ENCODE results near the gene TMEM170A. TPM values are rescaled to one million over a fixed set of nuclear protein-coding genes. Genes with fewer than 3 reads are reported as not detected.

TMEM170A gene
- total RNA-seq, 1 experiment from 2014 or later, result 46.8 TPM

DNA sequence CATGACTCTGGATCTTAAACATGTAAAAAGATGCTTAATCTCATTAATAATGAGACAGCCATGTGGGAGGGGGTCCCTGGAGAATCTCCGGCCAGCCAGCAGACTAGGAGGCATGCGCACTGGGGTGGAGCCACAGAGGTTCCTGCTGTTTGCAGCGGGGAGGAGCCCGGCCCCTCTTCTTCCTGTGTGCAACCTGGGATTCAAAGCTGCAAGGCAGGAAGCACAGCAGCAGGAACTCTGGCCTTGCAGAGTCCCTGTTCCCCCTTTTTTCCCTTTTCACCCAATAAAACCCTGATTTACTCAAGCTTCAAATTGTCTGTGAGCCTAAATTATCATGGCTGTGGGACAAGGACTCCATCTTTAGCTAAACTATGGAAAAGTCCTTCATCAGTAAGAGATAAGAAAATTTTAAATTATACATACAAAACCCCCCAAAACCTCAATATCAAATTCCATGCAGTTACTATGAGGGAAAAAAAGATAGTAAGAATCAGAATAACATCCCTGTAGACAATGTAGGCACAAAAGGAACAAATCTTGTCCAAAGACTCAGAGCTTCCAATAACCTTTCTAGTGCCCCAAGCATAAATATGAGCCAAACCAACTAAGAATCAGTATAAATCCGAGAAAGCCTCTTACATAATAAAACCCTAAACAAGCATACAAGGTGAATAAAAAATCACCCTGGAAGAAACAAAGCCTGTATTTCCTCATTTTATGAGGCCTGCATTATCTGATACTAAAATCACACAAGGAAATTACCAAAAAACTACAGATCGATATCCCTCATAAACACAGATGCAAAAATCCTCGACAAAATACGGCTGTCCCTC, 43.3 kb downstream of the TMEM170A start:
- Histone ChIP-seq H3K9me3 (ENCODE audit: control insufficient read depth, low read depth, low read length) (no peaks in the 10 kb centered on the region), H3K27me3 (ENCODE audit: insufficient read depth, low read length) (no peaks in the 10 kb centered on the region), H2BK15ac (ENCODE audit: low read depth, low read length) (no peak overlapping the region), H3K4me1 (ENCODE audit: insufficient read depth, low read length) (no peaks in the 10 kb centered on the region; the same call in 1 of the 2 replicates), H2BK120ac (ENCODE audit: low read depth, low read length, poor library complexity, severe bottlenecking) (no peak overlapping the region), H4K20me1 (ENCODE audit: control insufficient read depth, insufficient read depth, insufficient read length) (no peaks in the 10 kb centered on the region), H4K5ac (ENCODE audit: insufficient read length, low read depth, low read length) (no peak overlapping the region), H4K8ac (replicated peaks; ENCODE audit: insufficient read length, low read depth, low read length) (no peak overlapping the region), H2AK5ac (ENCODE audit: insufficient read length, low read length) (no peak overlapping the region), H3K79me1 (ENCODE audit: insufficient read depth, low read depth, low read length, poor library complexity, severe bottlenecking) (peaks cover 9% of the 10 kb centered on the region), H3K4me2 (ENCODE audit: insufficient read depth, insufficient read length, low read length) (peak overlapping the region; percentile 23), H2BK5ac (ENCODE audit: insufficient read length, low read length) (no peak overlapping the region), H3K27ac (ENCODE audit: insufficient read length, low read depth, low read length) (peak overlapping the region; percentile 33), H3T11ph (ENCODE audit: low read length) (no peak overlapping the region), H3K18ac (ENCODE audit: insufficient read length, low read depth, low read length) (no peak overlapping the region), H3K56ac (ENCODE audit: insufficient read length, low read depth, low read length) (no peak overlapping the region), H2BK12ac (ENCODE audit: insufficient read length, low read depth, low read length) (no peak overlapping the region), H3K79me2 (ENCODE audit: insufficient read depth, low read length) (peaks cover 17% of the 10 kb centered on the region; the same call in 1 of the 2 replicates), H3K23me2 (ENCODE audit: insufficient read length, low read depth, low read length, poor library complexity, severe bottlenecking) (no peaks in the 10 kb centered on the region), H3K9ac (ENCODE audit: extremely low read depth, insufficient read length, low read length) (no peak overlapping the region), H3K14ac (ENCODE audit: insufficient read depth, low read length) (no peak overlapping the region), H3K4ac (ENCODE audit: low read depth, low read length) (no peak overlapping the region), H4K91ac (ENCODE audit: insufficient read length, low read depth, low read length) (no peak overlapping the region), H2AFZ (ENCODE audit: low read length) (no peak overlapping the region), H3K23ac (ENCODE audit: insufficient read length, low read depth, low read length) (no peak overlapping the region), H2BK20ac (ENCODE audit: low read depth, low read length, poor library complexity, severe bottlenecking) (no peak overlapping the region)
- H3K4me1 Mint-ChIP-seq, result peaks cover 35 to 39% of the 10 kb centered on the region in 2 experiments
- TF ChIP-seq, protein P1, sequence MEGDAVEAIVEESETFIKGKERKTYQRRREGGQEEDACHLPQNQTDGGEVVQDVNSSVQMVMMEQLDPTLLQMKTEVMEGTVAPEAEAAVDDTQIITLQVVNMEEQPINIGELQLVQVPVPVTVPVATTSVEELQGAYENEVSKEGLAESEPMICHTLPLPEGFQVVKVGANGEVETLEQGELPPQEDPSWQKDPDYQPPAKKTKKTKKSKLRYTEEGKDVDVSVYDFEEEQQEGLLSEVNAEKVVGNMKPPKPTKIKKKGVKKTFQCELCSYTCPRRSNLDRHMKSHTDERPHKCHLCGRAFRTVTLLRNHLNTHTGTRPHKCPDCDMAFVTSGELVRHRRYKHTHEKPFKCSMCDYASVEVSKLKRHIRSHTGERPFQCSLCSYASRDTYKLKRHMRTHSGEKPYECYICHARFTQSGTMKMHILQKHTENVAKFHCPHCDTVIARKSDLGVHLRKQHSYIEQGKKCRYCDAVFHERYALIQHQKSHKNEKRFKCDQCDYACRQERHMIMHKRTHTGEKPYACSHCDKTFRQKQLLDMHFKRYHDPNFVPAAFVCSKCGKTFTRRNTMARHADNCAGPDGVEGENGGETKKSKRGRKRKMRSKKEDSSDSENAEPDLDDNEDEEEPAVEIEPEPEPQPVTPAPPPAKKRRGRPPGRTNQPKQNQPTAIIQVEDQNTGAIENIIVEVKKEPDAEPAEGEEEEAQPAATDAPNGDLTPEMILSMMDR (conservative IDR thresholded peaks at IDR 0.05), result no peak
- peak overlapping the region in 1 of 2 experiments; percentile 66; a peak in 4 of 5 replicates for H3K4me3 Mint-ChIP-seq
- H3K9me3 Mint-ChIP-seq, result no peaks in the 10 kb centered on the region
- H3K27ac Mint-ChIP-seq, result peak overlapping the region; percentile 83 to 95 (median 94); a peak in 6 of 7 replicates
- peak; percentile 90 for DNase-seq
- peaks cover 0 to 1% (median 0%) of the 10 kb centered on the region in 3 experiments; a peak in 2 of 7 replicates for H3K36me3 Mint-ChIP-seq (ENCODE audit: insufficient read depth in 1 of 3, low read depth in 3 of 3)
- WGBS (ENCODE audit: extremely low coverage, insufficient read length, low lambda C conversion rate), result no CpG with 5 or more reads among the region's 8 CpGs
- no peaks in the 10 kb centered on the region for H3K27me3 Mint-ChIP-seq (ENCODE audit: low read depth)

Measured in H9 (cell line).